Measurements from ENCODE around the gene PRKCH. TPM values are rescaled to one million over a fixed set of nuclear protein-coding genes. Genes with fewer than 3 reads are reported as not detected.
"Not testable (repeated sequence)": the region's sequence is repeated elsewhere in the genome, so short reads cannot be mapped to it uniquely, and the experiment has no call there.

The PRKCH gene
- total and polyA plus RNA-seq, 4 experiments from 2014 or later = 246 to 284 (median 249) TPM

GRCh38 chr14:61525293-61526011 lies 204.1 kb downstream of the PRKCH start:
- Mint-ChIP-seq H3K27me3 (no peaks in the 10 kb centered on the region), H3K4me1 (peaks cover 59 to 87% (median 72%) of the 10 kb centered on the region in 4 donors), H3K9me3 (peaks cover 0 to 2% (median 0%) of the 10 kb centered on the region in 8 donors), H3K4me3 (peak overlapping the region in 7 of 8 donors; percentile 17 to 64 (median 41)), H3K36me3 (peaks cover 45 to 71% of the 10 kb centered on the region in 2 donors), H3K27ac (peak overlapping the region; percentile 88 to 95 (median 91))
- peaks cover 16% of the 10 kb centered on the region for H3K36me3 ChIP-seq (ENCODE audit: insufficient read depth, low read length)
- intact Hi-C loops (cut with micrococcal nuclease) = no loop called here
- peak overlapping the region; percentile 37 for H3K27ac ChIP-seq (ENCODE audit: low read depth, low read length)
- DNase-seq = peak in 3 of 5 donors; percentile 34 to 79 (median 34)
- no peaks in the 10 kb centered on the region for H3K9me3 ChIP-seq (ENCODE audit: control insufficient read depth in 1 of 2, low read length in 2 of 2)
- ChIA-PET CTCF (ENCODE audit: partially characterized antibody) (interaction anchor here (0.9 to 2.3 kb wide), 6 partner anchors 13 to 195 kb away, joined by 3 to 11 read pairs (median 4); no protein-coding TSS in a partner anchor), POLR2A (ENCODE audit: partially characterized antibody) (interaction anchor here (0.9 to 3.3 kb wide), 5 partner anchors 19 to 54 kb away, joined by 3 to 14 read pairs (median 4); no protein-coding TSS in a partner anchor)
- no peak overlapping the region for H3K4me3 ChIP-seq (ENCODE audit: low read length in 2 of 2)
- peaks cover 55% of the 10 kb centered on the region for H3K4me1 ChIP-seq (ENCODE audit: insufficient read depth, low read length)
- H3K27me3 ChIP-seq (ENCODE audit: insufficient read depth, low read length) = no peaks in the 10 kb centered on the region

GRCh38 chr14:61526405-61527312 lies 205.3 kb downstream of the PRKCH start:
- Histone ChIP-seq H3K9me3 (ENCODE audit: control insufficient read depth in 1 of 2, low read length in 2 of 2) (no peaks in the 10 kb centered on the region), H3K27ac (ENCODE audit: low read depth, low read length) (peak overlapping the region; percentile 22), H3K4me1 (ENCODE audit: insufficient read depth, low read length) (peaks cover 53% of the 10 kb centered on the region), H3K4me3 (ENCODE audit: low read length in 2 of 2) (no peak overlapping the region), H3K36me3 (ENCODE audit: insufficient read depth, low read length) (peaks cover 25% of the 10 kb centered on the region), H3K27me3 (ENCODE audit: insufficient read depth, low read length) (no peaks in the 10 kb centered on the region)
- Mint-ChIP-seq H3K36me3 (peaks cover 50 to 81% of the 10 kb centered on the region in 2 donors), H3K4me1 (peaks cover 65 to 90% (median 77%) of the 10 kb centered on the region in 4 donors), H3K9me3 (peaks cover 0 to 2% (median 0%) of the 10 kb centered on the region in 8 donors), H3K27me3 (no peaks in the 10 kb centered on the region), H3K4me3 (peak overlapping the region in 2 of 8 donors; percentile 7 to 64), H3K27ac (peak overlapping the region; percentile 70 to 93 (median 90))
- no peak for DNase-seq
- intact Hi-C loops (cut with micrococcal nuclease) = no loop called here
- CTCF ChIA-PET (ENCODE audit: partially characterized antibody) = interaction anchor here (1.5 kb wide), 1 partner anchor 50 kb away, joined by 4 read pairs; no protein-coding TSS in a partner anchor
- POLR2A ChIA-PET (ENCODE audit: partially characterized antibody) = interaction anchor here (1.3 kb wide), 1 partner anchor 23 kb away, joined by 3 read pairs; no protein-coding TSS in a partner anchor

GRCh38 chr14:61527325-61528100 lies 206.1 kb downstream of the PRKCH start:
- Histone ChIP-seq H3K36me3 (ENCODE audit: insufficient read depth, low read length) (peaks cover 34% of the 10 kb centered on the region), H3K27me3 (ENCODE audit: insufficient read depth, low read length) (no peaks in the 10 kb centered on the region), H3K27ac (ENCODE audit: low read depth, low read length) (no peak overlapping the region), H3K9me3 (ENCODE audit: control insufficient read depth in 1 of 2, low read length in 2 of 2) (no peaks in the 10 kb centered on the region), H3K4me3 (ENCODE audit: low read length in 2 of 2) (no peak overlapping the region), H3K4me1 (ENCODE audit: insufficient read depth, low read length) (peaks cover 45% of the 10 kb centered on the region)
- peaks cover 41 to 79% of the 10 kb centered on the region in 2 donors for H3K36me3 Mint-ChIP-seq
- peak overlapping the region; percentile 70 to 94 (median 91) for H3K27ac Mint-ChIP-seq
- peak overlapping the region in 3 of 8 donors; percentile 7 to 20 (median 11) for H3K4me3 Mint-ChIP-seq
- POLR2A ChIA-PET (ENCODE audit: partially characterized antibody) = interaction anchor here (1.3 kb wide), 1 partner anchor 24 kb away, joined by 3 read pairs; no protein-coding TSS in a partner anchor
- CTCF ChIA-PET (ENCODE audit: partially characterized antibody) = no interaction called here
- no peaks in the 10 kb centered on the region for H3K27me3 Mint-ChIP-seq
- intact Hi-C loops (cut with micrococcal nuclease) = no loop called here
- peaks cover 0 to 2% (median 0%) of the 10 kb centered on the region in 8 donors for H3K9me3 Mint-ChIP-seq
- H3K4me1 Mint-ChIP-seq = peaks cover 56 to 86% (median 68%) of the 10 kb centered on the region in 4 donors
- DNase-seq = no peak

- Mint-ChIP-seq H3K4me3 (peak overlapping the region in 5 of 8 donors; percentile 15 to 64 (median 48)), H3K4me1 (peaks cover 50 to 81% (median 61%) of the 10 kb centered on the region in 4 donors), H3K9me3 (peaks cover 0 to 2% (median 0%) of the 10 kb centered on the region in 8 donors), H3K27ac (peak overlapping the region; percentile 57 to 94 (median 88)), H3K27me3 (no peaks in the 10 kb centered on the region), H3K36me3 (peaks cover 47 to 77% of the 10 kb centered on the region in 2 donors)
- no peak overlapping the region for H3K4me3 ChIP-seq (ENCODE audit: low read length in 2 of 2)
- peak in 3 of 5 donors; percentile 19 to 59 (median 21) for DNase-seq
- H3K4me1 ChIP-seq (ENCODE audit: insufficient read depth, low read length) = peaks cover 34% of the 10 kb centered on the region
- H3K27ac ChIP-seq (ENCODE audit: low read depth, low read length) = no peak overlapping the region
- no peaks in the 10 kb centered on the region for H3K9me3 ChIP-seq (ENCODE audit: control insufficient read depth in 1 of 2, low read length in 2 of 2)
- H3K36me3 ChIP-seq (ENCODE audit: insufficient read depth, low read length) = peaks cover 45% of the 10 kb centered on the region
- intact Hi-C loops (cut with micrococcal nuclease) = no loop called here
- ChIA-PET POLR2A (ENCODE audit: partially characterized antibody) (interaction anchor here (0.6 to 0.8 kb wide), 2 partner anchors 51 to 200 kb away, joined by 3 read pairs; no protein-coding TSS in a partner anchor), CTCF (ENCODE audit: partially characterized antibody) (no interaction called here)
- no peaks in the 10 kb centered on the region for H3K27me3 ChIP-seq (ENCODE audit: insufficient read depth, low read length)
Observed at GRCh38 chr14:61528591-61529021, 207.2 kb downstream of the PRKCH start.

DNA sequence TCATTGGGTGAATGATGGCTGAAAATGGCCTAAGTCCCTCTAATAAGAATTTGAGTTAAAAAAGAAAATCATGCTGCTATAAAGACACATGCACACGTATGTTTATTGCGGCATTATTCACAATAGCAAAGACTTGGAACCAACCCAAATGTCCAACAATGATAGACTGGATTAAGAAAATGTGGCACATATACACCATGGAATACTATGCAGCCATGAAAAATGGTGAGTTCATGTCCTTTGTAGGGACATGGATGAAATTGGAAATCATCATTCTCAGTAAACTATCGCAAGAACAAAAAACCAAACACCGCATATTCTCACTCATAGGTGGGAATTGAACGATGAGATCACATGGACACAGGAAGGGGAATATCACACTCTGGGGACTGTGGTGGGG lies 208.0 kb downstream of the PRKCH start:
- H3K27me3 ChIP-seq (ENCODE audit: insufficient read depth, low read length); H3K4me3 Mint-ChIP-seq; intact Hi-C loops (cut with micrococcal nuclease); H3K9me3 ChIP-seq (ENCODE audit: control insufficient read depth in 1 of 2, low read length in 2 of 2); CTCF ChIA-PET (ENCODE audit: partially characterized antibody); H3K4me3 ChIP-seq (ENCODE audit: low read length in 2 of 2); DNase-seq; H3K27ac ChIP-seq (ENCODE audit: low read depth, low read length); H3K27me3 Mint-ChIP-seq; H3K9me3 Mint-ChIP-seq: not testable (repeated sequence)
- peak overlapping the region in 2 of 7 donors; percentile 48 to 88 for H3K27ac Mint-ChIP-seq
- H3K4me1 Mint-ChIP-seq = peaks cover 43 to 74% (median 59%) of the 10 kb centered on the region in 4 donors
- Histone ChIP-seq H3K4me1 (ENCODE audit: insufficient read depth, low read length) (peaks cover 26% of the 10 kb centered on the region), H3K36me3 (ENCODE audit: insufficient read depth, low read length) (peaks cover 51% of the 10 kb centered on the region)
- peaks cover 55 to 83% of the 10 kb centered on the region in 2 donors for H3K36me3 Mint-ChIP-seq
- POLR2A ChIA-PET (ENCODE audit: partially characterized antibody) = interaction anchor here (0.6 to 0.8 kb wide), 2 partner anchors 51 to 200 kb away, joined by 3 read pairs; no protein-coding TSS in a partner anchor

GRCh38 chr14:61530296-61530695 lies 208.9 kb downstream of the PRKCH start:
- no peak for DNase-seq
- Mint-ChIP-seq H3K27ac (peak overlapping the region in 6 of 7 donors; percentile 31 to 92 (median 54)), H3K27me3 (no peaks in the 10 kb centered on the region), H3K4me1 (peaks cover 36 to 66% (median 51%) of the 10 kb centered on the region in 4 donors), H3K4me3 (no peak overlapping the region), H3K36me3 (peaks cover 59 to 84% of the 10 kb centered on the region in 2 donors), H3K9me3 (peaks cover 0 to 2% (median 0%) of the 10 kb centered on the region in 8 donors)
- CTCF ChIA-PET (ENCODE audit: partially characterized antibody) = interaction anchor here (1.2 kb wide), 1 partner anchor 8 kb away, joined by 3 read pairs; no protein-coding TSS in a partner anchor
- peaks cover 17% of the 10 kb centered on the region for H3K4me1 ChIP-seq (ENCODE audit: insufficient read depth, low read length)
- no peaks in the 10 kb centered on the region for H3K9me3 ChIP-seq (ENCODE audit: control insufficient read depth in 1 of 2, low read length in 2 of 2)
- H3K4me3 ChIP-seq (ENCODE audit: low read length in 2 of 2) = no peak overlapping the region
- no peak overlapping the region for H3K27ac ChIP-seq (ENCODE audit: low read depth, low read length)
- H3K27me3 ChIP-seq (ENCODE audit: insufficient read depth, low read length) = no peaks in the 10 kb centered on the region
- intact Hi-C loops (cut with micrococcal nuclease) = loop anchor here (5.0 to 10.0 kb wide), 2 partner anchors 37 to 235 kb away; no protein-coding TSS in a partner anchor
- POLR2A ChIA-PET (ENCODE audit: partially characterized antibody) = no interaction called here
- peaks cover 60% of the 10 kb centered on the region for H3K36me3 ChIP-seq (ENCODE audit: insufficient read depth, low read length)

Measured in CD4-positive, alpha-beta memory T cell (primary cell).